OCI-LY7 (cell line): ENCODE results near the gene ALK.

Experiments
- CTCF ChIP-seq: fragments of 200-600 bp; sonication (generic); conservative IDR thresholded peaks from 2 replicates; pipeline ENCODE4 v1.5.1; 2014; ENCODE audit warnings: mild to moderate bottlenecking, antibody characterized with exemption, low read length, moderate library complexity, mixed read lengths
- EZH2phosphoT487 ChIP-seq: fragments of 200-600 bp; sonication (generic); IDR thresholded peaks from 2 replicates; pipeline ENCODE4 v1.6.1; 2018; ENCODE audit warnings: low read depth, borderline replicate concordance, mild to moderate bottlenecking, mixed run types, antibody characterized with exemption, low read length, moderate library complexity, mixed read lengths

GRCh38 chr2:29275186-29275585 is 646.2 kb downstream of the ALK start:
- TF ChIP-seq CTCF, result no peak
- no peak for TF ChIP-seq EZH2phosphoT487
